Cardiac muscle cell (in vitro differentiated cells and primary cell): Measurements from ENCODE around the gene CEACAM4. TPM values are rescaled to one million over a fixed set of nuclear protein-coding genes. Genes with fewer than 3 reads are reported as not detected.
"Not testable (repeated sequence)": the region's sequence is repeated elsewhere in the genome, so short reads cannot be mapped to it uniquely, and the experiment has no call there.

ENCODE experiments used
- DNase-seq, 2 donors: peaks; one replicate each; pipeline versions ENCODE4 v3.0.0 to v3.0.0-alpha.2; 2010 to 2017; ENCODE audit warnings: low read depth in 1 of 2, low spot score in 1 of 2
- H3K27ac ChIP-seq: fragments of 200-600 bp; sonication (generic); 2 replicates; pipeline ENCODE4 v1.5.1; 2016
- H3K27me3 ChIP-seq: fragments of 200-600 bp; sonication (generic); 2 replicates; pipeline ENCODE4 v1.6.0; 2016; ENCODE audit warnings: control low read depth
- H3K36me3 ChIP-seq: fragments of 200-600 bp; sonication (generic); 2 replicates; pipeline ENCODE4 v1.5.1; 2016; ENCODE audit warnings: control low read depth
- H3K4me1 ChIP-seq: fragments of 200-600 bp; sonication (generic); 2 replicates; pipeline ENCODE4 v1.8.1; 2017; ENCODE audit warnings: low read depth, mild to moderate bottlenecking, mixed run types
- H3K4me3 ChIP-seq: fragments of 200-600 bp; sonication (generic); 2 replicates; pipeline ENCODE4 v1.5.1; 2016; ENCODE audit warnings: mild to moderate bottlenecking
- H3K9me3 ChIP-seq: fragments of 200-600 bp; sonication (generic); 2 replicates; pipeline ENCODE4 v1.5.1; 2017; ENCODE audit warnings: low read depth, mild to moderate bottlenecking, control low read depth
- CTCF ChIP-seq: IDR thresholded peaks from 2 replicates; pipeline ENCODE4 v1.5.1; 2012; ENCODE audit warnings: low read depth, mild to moderate bottlenecking, low read length
- polyA plus RNA-seq: library from polyadenylated mRNA; unstranded; fragments of >200 nt; fragmentation: Nextera tagmentation; extraction: Ambion mirVana; gene quantifications from 2 replicates; pipeline ENCODE4 v1.2.1, GENCODE V29; 2016
- total RNA-seq: library from RNA; depleted of rRNA; stranded (reverse); fragments of >200 nt; gene quantifications from 2 replicates; pipeline ENCODE4 v1.2.3, GENCODE V29; 2016

CEACAM4 gene
- total and polyA plus RNA-seq, 2 experiments from 2014 or later = not detected

DNA sequence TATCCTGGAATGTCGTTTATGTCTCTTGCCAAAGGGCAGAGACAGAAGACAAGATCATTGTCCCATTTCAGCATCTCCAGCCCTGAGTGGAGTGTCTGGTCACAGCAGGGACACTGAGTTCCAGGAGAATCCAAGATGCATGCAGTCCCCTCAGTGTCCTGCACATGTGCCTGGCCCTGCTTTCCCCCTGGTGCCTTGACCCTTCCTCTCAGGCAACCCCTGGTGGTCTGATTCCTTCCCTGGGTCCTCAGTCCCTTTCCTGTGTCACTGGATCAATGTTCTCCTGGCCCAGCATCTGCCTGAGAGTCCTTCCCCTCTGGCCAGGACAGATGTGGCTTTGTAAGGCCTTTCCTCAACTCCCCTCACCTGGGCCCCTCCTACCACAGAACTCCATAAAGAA is 41.9 kb downstream of the CEACAM4 start:
- TF ChIP-seq CTCF = no peak
- Histone ChIP-seq H3K27ac (no peak overlapping the region), H3K27me3 (no peaks in the 10 kb centered on the region), H3K36me3 (no peaks in the 10 kb centered on the region), H3K4me1 (no peaks in the 10 kb centered on the region), H3K9me3 (no peaks in the 10 kb centered on the region), H3K4me3 (no peak overlapping the region)
- no peak for DNase-seq

GRCh38 chr19:41584260-41584810 is 42.5 kb downstream of the CEACAM4 start:
- Histone ChIP-seq H3K27me3 (no peaks in the 10 kb centered on the region), H3K9me3 (no peaks in the 10 kb centered on the region), H3K4me3 (no peak overlapping the region), H3K36me3 (no peaks in the 10 kb centered on the region), H3K27ac (no peak overlapping the region), H3K4me1 (no peaks in the 10 kb centered on the region)
- no peak for DNase-seq
- TF ChIP-seq CTCF = no peak

DNA sequence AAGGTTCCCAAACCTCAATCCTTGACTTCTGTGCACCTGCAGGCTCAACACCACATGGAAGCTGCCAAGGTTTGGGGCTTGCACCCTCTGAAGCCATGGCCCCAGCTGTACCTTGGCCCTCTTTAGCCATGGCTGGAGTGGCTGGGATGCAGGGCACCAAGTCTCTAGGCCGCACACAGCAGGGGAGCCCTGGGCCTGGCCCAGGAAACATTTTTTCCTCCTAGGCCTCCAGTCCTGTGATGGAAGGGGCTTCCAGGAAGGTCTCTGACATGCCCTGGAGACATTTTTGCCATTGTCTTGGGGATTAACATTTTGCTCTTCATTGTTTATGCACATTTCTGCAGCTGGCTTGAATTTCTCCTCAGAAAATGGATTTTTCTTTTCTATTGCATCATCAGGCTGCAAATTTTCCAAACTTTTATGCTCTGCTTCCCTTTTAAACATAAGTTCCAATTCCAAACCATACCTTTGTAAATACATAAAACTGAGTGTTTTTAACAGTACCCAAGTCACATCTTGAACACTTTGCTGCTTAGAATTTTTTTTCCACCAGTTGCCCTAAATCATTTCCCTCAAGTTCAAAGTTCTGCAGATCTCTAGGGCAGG is 44.2 kb downstream of the CEACAM4 start:
- not testable (repeated sequence) for DNase-seq, H3K9me3 ChIP-seq, H3K4me3 ChIP-seq, H3K27me3 ChIP-seq, H3K36me3 ChIP-seq, H3K4me1 ChIP-seq, H3K27ac ChIP-seq

DNA sequence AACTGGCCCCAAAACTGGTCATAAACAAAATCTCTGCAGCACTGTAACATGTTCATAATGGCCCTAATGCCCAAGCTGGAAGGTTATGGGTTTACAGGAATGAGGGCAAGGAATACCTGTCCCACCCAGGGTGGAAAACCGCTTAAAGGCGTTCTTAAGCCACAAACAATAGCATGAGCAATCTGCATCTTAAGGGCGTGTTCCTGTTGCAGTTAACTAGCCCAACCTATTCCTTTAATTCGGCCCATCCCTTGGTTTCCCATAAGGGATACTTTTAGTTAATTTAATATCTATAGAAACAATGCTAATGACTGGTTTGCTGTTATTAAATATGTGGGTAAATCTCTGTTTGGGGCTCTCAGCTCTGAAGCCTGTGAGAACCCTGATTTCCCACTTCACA is 45.8 kb downstream of the CEACAM4 start:
- not testable (repeated sequence) for H3K27ac ChIP-seq, DNase-seq, H3K4me1 ChIP-seq, H3K4me3 ChIP-seq, H3K27me3 ChIP-seq, H3K9me3 ChIP-seq, H3K36me3 ChIP-seq

DNA sequence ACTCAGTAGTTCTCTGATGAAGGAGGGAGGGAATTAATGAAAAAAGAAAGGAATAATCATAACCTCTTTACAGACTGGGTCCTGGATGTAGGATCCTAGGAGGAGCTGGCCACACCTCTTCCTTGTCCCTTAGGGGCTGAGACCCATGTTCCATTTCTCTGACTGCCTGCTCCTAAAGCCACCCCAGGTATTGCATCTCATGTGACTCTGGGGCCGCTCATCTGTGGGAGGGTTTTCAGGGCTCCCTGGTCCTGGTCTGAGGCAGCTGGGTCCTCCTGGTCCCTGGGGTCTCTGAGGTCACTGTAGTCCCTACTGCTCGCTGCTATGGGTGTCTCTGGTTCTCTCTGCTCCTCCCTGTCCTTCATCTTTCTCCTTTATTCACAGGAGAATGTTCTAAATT is 48.0 kb downstream of the CEACAM4 start:
- Histone ChIP-seq H3K27me3 (no peaks in the 10 kb centered on the region), H3K27ac (no peak overlapping the region), H3K4me1 (no peaks in the 10 kb centered on the region), H3K9me3 (no peaks in the 10 kb centered on the region), H3K4me3 (no peak overlapping the region), H3K36me3 (no peaks in the 10 kb centered on the region)
- no peak for DNase-seq
- no peak for TF ChIP-seq CTCF

- Histone ChIP-seq H3K27me3 (no peaks in the 10 kb centered on the region), H3K9me3 (no peaks in the 10 kb centered on the region), H3K4me1 (no peaks in the 10 kb centered on the region), H3K4me3 (no peak overlapping the region), H3K27ac (no peak overlapping the region), H3K36me3 (no peaks in the 10 kb centered on the region)
- no peak for DNase-seq
- no peak for TF ChIP-seq CTCF
Measured at GRCh38 chr19:41577833-41578232, 49.0 kb downstream of the CEACAM4 start.
